Esophagus muscularis mucosa (tissue), 4 donors: ENCODE data around the gene TRIM7. TPM values are rescaled to one million over a fixed set of nuclear protein-coding genes. Genes with fewer than 3 reads are reported as not detected.

ENCODE experiments used
- DNase-seq: peaks from one replicate; pipeline ENCODE4 v3.0.0-alpha.2; 2017; ENCODE audit errors: extremely low spot score
- H3K27ac ChIP-seq, 4 donors: fragments of 200-600 bp; sonication (generic); replicated peaks in 1 of 4; 1 replicate in 3 of 4; 2 replicates in 1 of 4; pipeline ENCODE4 v1.5.1; 2016 to 2019; ENCODE audit warnings: mild to moderate bottlenecking in 1 of 4
- H3K27me3 ChIP-seq, 4 donors: fragments of 200-600 bp; sonication (generic); one replicate each; pipeline versions ENCODE4 v1.5.1 to v1.6.0; 2016 to 2019
- H3K36me3 ChIP-seq, 4 donors: fragments of 200-600 bp; sonication (generic); one replicate each; pipeline ENCODE4 v1.5.1; 2016 to 2019
- H3K4me1 ChIP-seq, 4 donors: fragments of 200-600 bp; sonication (generic); one replicate each; pipeline ENCODE4 v1.5.1; 2016 to 2019
- H3K4me3 ChIP-seq, 4 donors: fragments of 200-600 bp; sonication (generic); 1 replicate in 2 of 4; 2 replicates in 2 of 4; pipeline ENCODE4 v1.5.1; 2016 to 2019; ENCODE audit warnings: mild to moderate bottlenecking in 4 of 4, moderate library complexity in 1 of 4
- H3K9me3 ChIP-seq, 4 donors: fragments of 200-600 bp; sonication (generic); 1 replicate in 3 of 4; 2 replicates in 1 of 4; pipeline ENCODE4 v1.5.1; 2016 to 2019
- EP300 ChIP-seq: sonication (generic); formaldehyde crosslinking; IDR thresholded peaks from one replicate; pipeline ENCODE4 v1.6.1; 2017; ENCODE audit warnings: antibody characterized with exemption
- POLR2A ChIP-seq: fragments of 450-650 bp; IDR thresholded peaks from one replicate; pipeline ENCODE4 v1.6.1; 2017; ENCODE audit warnings: antibody characterized with exemption, moderate library complexity, mild to moderate bottlenecking, low read depth
- POLR2AphosphoS5 ChIP-seq, 2 donors: sonication (generic); formaldehyde crosslinking; IDR thresholded peaks; one replicate each; pipeline ENCODE4 v1.6.1; 2017; ENCODE audit warnings: antibody characterized with exemption in 2 of 2
- WGBS: methylation state at CpG from one replicate; pipeline ENCODE4 v1.1.5; 2018; 5-methylcytosine and 5-hydroxymethylcytosine counted together
- intact Hi-C: fragments of 100-400 bp; cut with DNase I; formaldehyde crosslinking; loops from one replicate; pipeline ENCODE4 v1.15.1; 2023
- total RNA-seq, 4 donors: library from RNA; depleted of rRNA; stranded (reverse); fragments of >200 nt; gene quantifications; one replicate each; pipeline versions ENCODE4 v1.1.0 to v1.2.1, GENCODE V29; 2016
- TF ChIP-seq, protein P1 (sequence below), 3 experiments: fragments of 200-600 bp in 2 of 3; fragments of 450-650 bp in 1 of 3; sonication (generic) in 2 of 3; IDR thresholded peaks; one replicate each; pipeline ENCODE4 v1.5.1; 2017 to 2019; ENCODE audit warnings: antibody characterized with exemption in 3 of 3, mild to moderate bottlenecking in 2 of 3, moderate library complexity in 1 of 3

Gene TRIM7
- total RNA-seq, 4 donors from 2014 or later, result 2.1 to 5.8 (median 3.4) TPM

DNA sequence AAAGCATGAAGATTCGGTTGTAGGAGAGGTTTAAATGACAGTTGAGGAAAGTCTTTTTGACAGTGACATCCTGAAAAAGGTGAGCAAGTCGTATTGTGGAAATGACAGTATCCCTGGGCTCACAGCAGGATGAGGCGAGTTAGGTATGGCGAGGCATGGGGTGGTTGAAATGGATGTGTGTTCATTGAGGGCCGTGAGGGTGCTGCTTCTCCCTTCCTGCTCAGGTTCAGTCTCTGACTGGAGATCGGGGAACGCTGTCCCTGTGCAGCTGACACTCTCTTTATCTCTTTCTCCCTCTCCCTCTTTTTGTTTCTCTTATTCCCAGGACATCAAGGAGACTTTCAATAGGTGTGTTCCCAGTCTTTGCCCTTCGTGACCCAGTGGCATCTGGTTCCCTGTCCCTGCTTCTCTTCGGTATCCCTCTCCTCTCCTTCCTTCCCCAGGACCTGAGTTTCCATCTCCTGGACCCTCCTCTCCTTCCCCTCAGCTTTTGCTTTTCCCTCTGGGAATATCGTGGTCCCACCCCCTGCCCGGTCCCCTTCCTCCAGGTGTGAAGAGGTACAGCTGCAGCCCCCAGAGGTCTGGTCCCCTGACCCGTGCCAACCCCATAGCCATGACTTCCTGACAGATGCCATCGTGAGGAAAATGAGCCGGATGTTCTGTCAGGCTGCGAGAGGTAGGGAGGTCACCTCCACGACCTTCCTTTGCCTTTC, 28.2 kb upstream of the TRIM7 start:
- TF ChIP-seq POLR2AphosphoS5 (IDR thresholded peaks at IDR 0.05), result no peak
- TF ChIP-seq, protein P1, sequence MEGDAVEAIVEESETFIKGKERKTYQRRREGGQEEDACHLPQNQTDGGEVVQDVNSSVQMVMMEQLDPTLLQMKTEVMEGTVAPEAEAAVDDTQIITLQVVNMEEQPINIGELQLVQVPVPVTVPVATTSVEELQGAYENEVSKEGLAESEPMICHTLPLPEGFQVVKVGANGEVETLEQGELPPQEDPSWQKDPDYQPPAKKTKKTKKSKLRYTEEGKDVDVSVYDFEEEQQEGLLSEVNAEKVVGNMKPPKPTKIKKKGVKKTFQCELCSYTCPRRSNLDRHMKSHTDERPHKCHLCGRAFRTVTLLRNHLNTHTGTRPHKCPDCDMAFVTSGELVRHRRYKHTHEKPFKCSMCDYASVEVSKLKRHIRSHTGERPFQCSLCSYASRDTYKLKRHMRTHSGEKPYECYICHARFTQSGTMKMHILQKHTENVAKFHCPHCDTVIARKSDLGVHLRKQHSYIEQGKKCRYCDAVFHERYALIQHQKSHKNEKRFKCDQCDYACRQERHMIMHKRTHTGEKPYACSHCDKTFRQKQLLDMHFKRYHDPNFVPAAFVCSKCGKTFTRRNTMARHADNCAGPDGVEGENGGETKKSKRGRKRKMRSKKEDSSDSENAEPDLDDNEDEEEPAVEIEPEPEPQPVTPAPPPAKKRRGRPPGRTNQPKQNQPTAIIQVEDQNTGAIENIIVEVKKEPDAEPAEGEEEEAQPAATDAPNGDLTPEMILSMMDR (IDR thresholded peaks at IDR 0.05), result no peak
- TF ChIP-seq EP300, result no peak
- no peak for TF ChIP-seq POLR2A
- Histone ChIP-seq H3K27ac (no peak overlapping the region), H3K36me3 (peaks cover 41 to 85% (median 80%) of the 10 kb centered on the region in 4 donors)

DNA sequence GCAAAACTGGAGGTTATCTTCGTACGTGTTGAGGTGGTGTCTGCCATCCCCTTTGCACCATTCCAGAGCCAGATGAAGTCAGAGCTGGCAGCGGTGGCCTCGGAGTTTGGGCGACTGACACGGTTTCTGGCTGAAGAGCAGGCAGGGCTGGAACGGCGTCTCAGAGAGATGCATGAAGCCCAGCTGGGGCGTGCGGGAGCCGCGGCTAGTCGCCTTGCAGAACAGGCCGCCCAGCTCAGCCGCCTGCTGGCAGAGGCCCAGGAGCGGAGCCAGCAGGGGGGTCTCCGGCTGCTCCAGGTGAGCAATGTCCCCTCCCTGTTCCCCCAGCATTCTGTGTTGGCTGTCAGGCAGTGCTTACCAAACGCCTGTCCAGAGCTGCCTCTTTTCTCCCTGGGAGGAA, 27.6 kb upstream of the TRIM7 start:
- 82% methylated on average over 18 of the region's 18 CpGs for WGBS
- H3K9me3 ChIP-seq, result no peaks in the 10 kb centered on the region
- H3K36me3 ChIP-seq, result peaks cover 35 to 80% (median 76%) of the 10 kb centered on the region in 4 donors

More for the DNA sequence above, 28.2 kb upstream of the TRIM7 start:
- WGBS, result 81% methylated on average over 16 of the region's 16 CpGs
- Histone ChIP-seq H3K9me3 (no peaks in the 10 kb centered on the region), H3K27me3 (no peaks in the 10 kb centered on the region), H3K4me1 (peaks cover 0 to 5% (median 0%) of the 10 kb centered on the region in 4 donors), H3K4me3 (no peak overlapping the region)
- no peak for DNase-seq
- intact Hi-C loops, result no loop called here

GRCh38 chr5:181231432-181231831, 26.4 kb upstream of the TRIM7 start:
- H3K27ac ChIP-seq, result no peak overlapping the region
- no peak for DNase-seq
- no peaks in the 10 kb centered on the region for H3K9me3 ChIP-seq
- peaks cover 30 to 77% (median 74%) of the 10 kb centered on the region in 4 donors for H3K36me3 ChIP-seq
- TF ChIP-seq POLR2AphosphoS5 (IDR thresholded peaks at IDR 0.05), result no peak
- no peak for TF ChIP-seq POLR2A
- TF ChIP-seq EP300, result no peak
- TF ChIP-seq, protein P1 (IDR thresholded peaks at IDR 0.05), result no peak
- no peaks in the 10 kb centered on the region for H3K27me3 ChIP-seq
- WGBS, result 88% methylated on average over 7 of the region's 7 CpGs
- no peaks in the 10 kb centered on the region for H3K4me1 ChIP-seq
- H3K4me3 ChIP-seq, result no peak overlapping the region
- intact Hi-C loops, result no loop called here

More for the DNA sequence above, 27.6 kb upstream of the TRIM7 start:
- DNase-seq, result no peak
- no peak for TF ChIP-seq EP300
- TF ChIP-seq POLR2A, result no peak
- no peak for TF ChIP-seq POLR2AphosphoS5 (IDR thresholded peaks at IDR 0.05)
- TF ChIP-seq, protein P1 (IDR thresholded peaks at IDR 0.05), result no peak
- Histone ChIP-seq H3K4me3 (no peak overlapping the region), H3K27me3 (no peaks in the 10 kb centered on the region), H3K27ac (no peak overlapping the region), H3K4me1 (no peaks in the 10 kb centered on the region)
- intact Hi-C loops, result no loop called here

GRCh38 chr5:181230551-181230950, 25.6 kb upstream of the TRIM7 start:
- Histone ChIP-seq H3K27me3 (no peaks in the 10 kb centered on the region), H3K4me1 (peaks cover 0 to 4% (median 1%) of the 10 kb centered on the region in 4 donors), H3K9me3 (no peaks in the 10 kb centered on the region), H3K36me3 (peaks cover 21 to 68% (median 65%) of the 10 kb centered on the region in 4 donors), H3K27ac (no peak overlapping the region), H3K4me3 (no peak overlapping the region)
- TF ChIP-seq POLR2AphosphoS5 (IDR thresholded peaks at IDR 0.05) (no peak), EP300 (no peak), POLR2A (no peak)
- TF ChIP-seq, protein P1 (IDR thresholded peaks at IDR 0.05), result no peak
- no peak for DNase-seq
- intact Hi-C loops, result no loop called here
- 77% methylated on average over 6 of the region's 6 CpGs for WGBS
